T-helper 2 cell (primary cell): Measurements from ENCODE around the gene FHIT.
A peak's percentile ranks its signal among the peaks of the same experiment; 100 is the strongest.

Experiments
- DNase-seq, 5 experiments: peaks; one replicate each; pipeline versions ENCODE4 v3.0.0 to v3.0.0-alpha.2; 2012 to 2022
- total RNA-seq, 2 donors: gene quantifications; one replicate each; lab custom pipeline; 2026; lab: John Stamatoyannopoulos, UW

Gene FHIT
- total RNA-seq = 29.6 to 61.2 reads per million in 2 donors

GRCh38 chr3:61251174-61251972, at the start of gene FHIT:
Gene FHIT, minus strand, starts transcription at chr3:61251452.
- peak; percentile 62 to 96 (median 84) for DNase-seq

- DNase-seq = no peak
Observed at GRCh38 chr3:61300786-61301185, 49.5 kb upstream of the FHIT start.

GRCh38 chr3:61300006-61300380, 48.7 kb upstream of the FHIT start:
- DNase-seq = no peak

- no peak for DNase-seq
Observed at GRCh38 chr3:61299343-61300005, 48.2 kb upstream of the FHIT start.

- no peak for DNase-seq
Observed at GRCh38 chr3:61297821-61298220, 46.6 kb upstream of the FHIT start.

- DNase-seq = no peak
Observed at GRCh38 chr3:61288446-61288845, 37.2 kb upstream of the FHIT start.

GRCh38 chr3:61283876-61284275, 32.6 kb upstream of the FHIT start:
- DNase-seq = no peak

GRCh38 chr3:61278713-61279112, 27.5 kb upstream of the FHIT start:
- no peak for DNase-seq

- no peak for DNase-seq
Observed at GRCh38 chr3:61277411-61277810, 26.2 kb upstream of the FHIT start.

- no peak for DNase-seq
Observed at GRCh38 chr3:61269435-61269834, 18.2 kb upstream of the FHIT start.

- DNase-seq = no peak
Observed at GRCh38 chr3:61268644-61269043, 17.4 kb upstream of the FHIT start.

GRCh38 chr3:61264281-61264680, 13.0 kb upstream of the FHIT start:
- no peak for DNase-seq

GRCh38 chr3:61257148-61257547, 5.9 kb upstream of the FHIT start:
- DNase-seq = no peak

- DNase-seq = peak in 1 of 5 experiments; percentile 19
Observed at GRCh38 chr3:61253756-61254155, 2.5 kb upstream of the FHIT start.

- DNase-seq = no peak
Observed at GRCh38 chr3:61252836-61253235, 1.6 kb upstream of the FHIT start.

GRCh38 chr3:61250784-61251173, 473 bp downstream of the FHIT start:
- DNase-seq = peak in 2 of 5 experiments; percentile 4 to 58

GRCh38 chr3:61248496-61248895, 2.8 kb downstream of the FHIT start:
- DNase-seq = no peak

GRCh38 chr3:61247191-61247590, 4.1 kb downstream of the FHIT start:
- DNase-seq = no peak

- no peak for DNase-seq
Observed at GRCh38 chr3:61239871-61240270, 11.4 kb downstream of the FHIT start.

- DNase-seq = no peak
Observed at GRCh38 chr3:61237858-61238257, 13.4 kb downstream of the FHIT start.

- DNase-seq = no peak
Observed at GRCh38 chr3:61236556-61236955, 14.7 kb downstream of the FHIT start.

- DNase-seq = no peak
Observed at GRCh38 chr3:61233746-61234145, 17.5 kb downstream of the FHIT start.

- no peak for DNase-seq
Observed at GRCh38 chr3:61231693-61232092, 19.6 kb downstream of the FHIT start.

- DNase-seq = no peak
Observed at GRCh38 chr3:61227799-61228198, 23.5 kb downstream of the FHIT start.
